ENCODE measurements around the gene SAMD4B.

GRCh38 chr19:39362682-39363657, 20.7 kb downstream of the SAMD4B start:
- no peak for TF ChIP-seq CTCF (IDR thresholded peaks at IDR 0.05; ENCODE audit: poor library complexity)
- TF ChIP-seq EZH2 (IDR thresholded peaks at IDR 0.05; ENCODE audit: borderline replicate concordance): no peak

Data from hepatocyte (in vitro differentiated cells).